Measurements from ENCODE around the gene SETBP1.

SETBP1 gene

DNA sequence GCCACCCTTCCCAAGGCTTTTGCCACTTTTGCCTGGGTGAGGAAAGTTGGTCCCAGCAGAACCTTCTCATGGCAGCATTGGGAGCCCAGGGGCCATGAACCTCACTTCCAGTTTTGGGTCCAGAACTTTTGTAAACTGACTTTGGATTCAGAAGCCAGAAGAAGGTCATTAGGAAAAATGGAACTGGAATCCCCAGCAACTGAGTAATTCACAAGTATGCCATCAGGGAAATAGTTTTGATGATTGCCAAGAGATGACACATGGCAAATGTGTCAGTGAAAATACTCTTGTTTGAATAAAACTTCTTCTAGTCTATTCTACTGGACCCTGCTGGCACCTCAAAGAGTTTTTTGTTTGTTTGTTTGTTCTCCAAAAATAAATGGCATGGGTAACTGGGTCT, 203.7 kb downstream of the SETBP1 start:
- no peak for DNase-seq

GRCh38 chr18:44885507-44885906, 204.8 kb downstream of the SETBP1 start:
- no peak for DNase-seq

DNA sequence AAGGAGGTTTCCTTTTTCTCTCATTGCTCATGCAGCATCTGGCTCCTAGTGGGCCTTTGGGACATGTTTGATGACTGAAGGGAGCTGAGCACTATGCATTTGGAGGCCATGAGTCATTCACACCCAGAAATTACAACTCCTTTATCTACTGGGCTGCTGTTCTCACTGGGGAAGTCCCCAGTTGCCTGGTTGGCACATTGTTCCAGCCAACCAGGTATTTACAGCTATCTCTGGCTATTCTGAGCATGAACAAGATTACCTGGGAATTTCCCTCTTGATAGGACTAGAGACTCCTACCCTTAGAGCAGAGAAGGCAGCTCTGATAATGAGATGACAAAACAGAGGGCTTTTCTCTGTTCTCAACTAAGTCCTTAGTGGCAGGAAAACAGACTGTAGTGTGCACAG, 206.5 kb downstream of the SETBP1 start:
- DNase-seq, result peak; percentile 81

- DNase-seq, result no peak
Observed at GRCh38 chr18:44889111-44889510, 208.4 kb downstream of the SETBP1 start.

DNA sequence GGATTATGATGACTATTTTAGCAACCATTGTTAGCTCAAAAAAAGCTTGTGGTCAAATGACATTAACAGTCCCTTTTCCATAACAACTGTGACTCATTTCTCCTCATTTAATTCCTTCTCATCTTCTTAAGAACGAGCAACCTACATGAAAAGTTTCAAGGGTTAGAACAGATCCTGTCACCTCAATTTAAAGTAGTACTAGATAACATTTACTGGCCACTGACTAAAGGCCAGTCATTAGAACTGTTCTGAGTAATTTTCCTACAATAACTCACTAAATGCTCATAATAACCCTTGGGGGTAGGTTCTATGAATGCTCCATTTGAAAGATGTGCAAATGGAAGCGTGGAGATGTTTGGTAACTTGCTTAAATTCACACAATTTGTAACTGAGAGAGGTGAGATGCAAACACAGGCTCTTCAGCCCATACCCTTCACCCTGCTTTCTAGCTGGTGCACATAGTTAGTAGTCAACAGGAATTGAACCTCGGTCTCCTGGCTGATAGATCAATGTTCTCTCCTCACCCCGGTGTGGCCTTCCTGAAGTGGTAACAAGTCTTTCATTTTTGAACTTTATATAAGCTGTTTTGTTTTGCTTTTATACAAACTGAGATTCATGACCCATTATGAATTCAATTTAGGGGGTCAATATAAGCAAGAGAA, 212.5 kb downstream of the SETBP1 start:
- DNase-seq, result no peak

DNA sequence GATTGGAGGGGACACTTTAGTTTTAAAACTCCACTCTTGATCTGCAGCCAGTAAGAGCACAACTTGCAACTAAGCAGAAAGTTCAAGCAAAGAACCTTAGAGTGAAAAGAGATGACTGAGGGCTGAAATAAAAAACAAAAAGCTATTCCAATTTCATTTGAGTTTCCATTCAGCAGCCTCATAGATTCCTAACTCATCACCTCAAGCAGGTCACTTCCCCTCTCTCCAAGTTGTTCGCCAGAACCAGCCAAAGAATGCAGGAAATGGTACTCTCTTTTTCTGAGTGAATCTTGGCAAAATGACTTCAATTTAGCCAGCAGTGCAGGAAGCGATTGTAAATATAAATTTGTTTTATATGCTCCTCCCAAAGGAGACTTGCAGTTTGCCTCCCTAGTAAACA, 213.3 kb downstream of the SETBP1 start:
- no peak for DNase-seq

DNA sequence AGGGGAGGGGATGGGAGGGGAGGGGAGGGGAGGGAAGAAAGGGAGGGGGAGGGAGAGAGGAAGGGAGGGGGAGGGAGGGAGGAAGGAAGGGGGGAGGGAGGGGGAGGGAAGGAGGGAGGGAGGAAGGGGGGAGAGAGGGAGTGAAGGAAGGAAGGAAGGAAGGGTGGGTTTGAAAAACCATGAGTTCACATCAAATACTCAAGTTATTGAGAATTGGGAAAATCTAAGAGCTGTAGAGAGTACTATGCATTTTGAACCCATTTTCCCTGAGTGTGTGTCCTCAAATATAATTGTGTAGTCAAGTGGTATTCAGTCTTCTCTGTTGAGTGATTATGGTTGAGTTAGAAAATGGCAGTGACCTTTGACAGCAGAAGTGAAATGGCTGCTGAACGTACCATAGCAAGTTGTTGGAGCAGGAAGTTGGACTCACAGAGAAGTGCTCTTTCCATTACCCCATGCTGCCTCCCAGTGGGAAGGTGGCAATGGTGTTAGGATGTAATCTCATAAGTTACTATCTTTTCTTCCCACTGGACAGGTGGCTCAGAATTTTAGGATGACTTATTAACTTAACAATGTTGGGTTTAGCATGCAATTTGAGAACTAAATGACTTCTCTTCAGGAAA, 214.6 kb downstream of the SETBP1 start:
- peak; percentile 46 for DNase-seq

DNA sequence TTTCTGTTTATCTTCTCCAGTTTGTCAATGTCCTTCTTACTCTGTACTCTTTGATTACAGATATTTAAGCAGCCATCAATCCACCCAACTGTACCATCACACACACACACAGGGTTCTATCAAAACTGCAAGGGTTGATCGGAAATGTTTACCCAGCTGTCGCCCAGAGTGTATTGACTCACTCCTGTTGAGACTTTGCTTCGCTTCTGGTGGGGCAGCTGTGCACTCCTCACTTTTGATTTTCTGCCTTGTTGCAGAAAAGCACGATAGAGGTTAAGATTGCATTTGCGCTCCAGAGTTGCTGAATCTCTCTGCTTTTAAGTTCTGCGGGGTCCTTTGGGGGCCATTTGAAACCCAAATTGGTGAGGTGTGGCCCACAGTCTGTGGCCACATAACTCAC, 216.2 kb downstream of the SETBP1 start:
- no peak for DNase-seq

DNA sequence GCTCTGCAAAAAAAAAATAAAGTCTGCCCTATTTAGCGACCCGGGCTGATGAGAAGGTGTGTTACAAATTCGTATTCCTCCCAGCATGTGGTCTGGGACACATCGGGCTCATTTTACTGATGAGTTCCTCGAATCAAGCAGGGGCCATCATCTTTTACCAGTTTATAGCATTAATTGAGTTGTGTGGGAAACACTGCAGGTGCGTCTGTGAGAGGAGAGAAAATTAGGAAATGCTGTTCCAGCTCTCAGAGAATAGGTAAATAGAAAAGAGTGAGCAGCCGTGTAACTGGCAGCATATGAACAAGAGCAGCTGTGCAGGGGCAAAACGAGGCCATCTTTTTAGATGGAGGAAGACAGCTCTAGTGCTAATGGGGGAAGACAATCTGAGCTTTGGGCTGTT, 216.7 kb downstream of the SETBP1 start:
- DNase-seq, result no peak

GRCh38 chr18:44897816-44898215, 217.1 kb downstream of the SETBP1 start:
- no peak for DNase-seq

- no peak for DNase-seq
Observed at GRCh38 chr18:44898498-44898897, 217.8 kb downstream of the SETBP1 start.

DNA sequence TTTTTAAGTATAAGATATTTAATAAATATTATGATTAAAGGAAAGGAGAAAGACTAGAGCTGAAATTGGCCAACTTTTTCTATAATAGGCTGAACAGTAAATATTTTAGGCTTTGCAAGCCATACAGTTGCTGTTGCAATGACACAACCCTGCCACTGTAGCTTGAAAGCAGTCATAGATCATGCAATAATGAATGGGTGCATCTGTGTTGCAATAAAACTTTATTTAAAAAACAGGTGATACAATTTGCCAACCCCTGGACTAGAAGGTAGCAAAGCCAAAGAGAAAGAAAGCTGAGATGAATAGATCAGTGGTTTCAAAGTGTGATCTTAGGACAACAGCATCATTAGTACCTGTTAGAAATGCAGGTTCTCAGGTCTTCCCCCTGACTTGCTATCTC, 219.1 kb downstream of the SETBP1 start:
- no peak for DNase-seq

DNA sequence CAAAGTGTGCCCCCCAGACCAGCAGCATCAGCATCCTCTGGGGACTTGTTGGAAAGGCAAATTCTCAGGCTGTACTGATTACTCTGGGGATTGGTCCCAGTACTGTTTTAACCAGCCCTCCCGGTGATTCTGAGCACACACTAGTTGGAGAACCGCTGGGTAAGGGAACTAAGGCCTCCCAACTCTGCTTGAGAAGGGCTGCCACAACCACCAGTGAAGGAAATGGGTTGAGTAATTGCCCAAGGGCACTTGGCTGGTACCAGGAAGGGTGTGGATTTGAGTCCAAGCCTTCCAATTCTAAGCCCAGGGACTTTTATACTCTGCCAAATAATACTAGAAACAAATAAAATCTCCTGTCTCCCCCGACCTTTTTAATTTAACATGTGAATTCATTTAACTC, 219.9 kb downstream of the SETBP1 start:
- no peak for DNase-seq

DNA sequence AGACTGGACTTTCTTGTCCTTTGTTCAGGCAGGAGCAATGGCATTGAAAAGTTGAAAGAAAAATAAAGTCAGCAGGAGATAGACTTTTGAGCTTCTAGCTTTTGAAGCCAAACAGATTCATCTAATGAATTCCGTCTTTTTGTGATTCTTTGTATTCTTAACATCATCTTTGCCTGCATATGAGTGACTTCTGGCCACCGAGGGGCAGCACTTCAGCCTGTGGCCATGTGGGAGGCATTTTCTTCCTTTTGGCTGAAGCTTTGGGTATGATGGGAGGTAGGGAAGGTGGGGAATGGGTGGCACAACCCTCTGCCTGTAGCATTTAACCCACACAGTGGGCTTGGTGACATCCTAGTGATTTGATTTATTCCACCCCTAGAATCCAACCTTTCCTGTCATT, 220.6 kb downstream of the SETBP1 start:
- DNase-seq, result no peak

- no peak for DNase-seq
Observed at GRCh38 chr18:44903327-44903726, 222.6 kb downstream of the SETBP1 start.

DNA sequence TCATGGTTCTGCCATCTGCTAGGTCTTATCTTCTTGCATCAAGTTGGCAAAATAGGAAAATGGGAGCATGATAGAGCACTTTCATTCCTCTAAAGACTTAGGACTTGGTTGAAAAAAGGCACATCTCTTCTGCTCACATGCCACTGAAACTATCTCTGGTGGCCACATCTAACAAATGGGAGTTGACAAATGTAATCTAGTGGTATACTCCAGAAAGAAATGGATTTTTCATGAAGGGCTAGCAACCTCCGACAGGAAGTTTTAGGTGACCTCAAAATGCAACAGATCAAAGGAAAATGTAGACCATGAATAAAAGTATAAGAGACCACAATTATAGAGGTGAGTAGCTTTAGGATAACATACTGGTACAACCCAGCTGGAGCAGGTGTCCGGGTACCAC, 224.1 kb downstream of the SETBP1 start:
- DNase-seq, result no peak

DNA sequence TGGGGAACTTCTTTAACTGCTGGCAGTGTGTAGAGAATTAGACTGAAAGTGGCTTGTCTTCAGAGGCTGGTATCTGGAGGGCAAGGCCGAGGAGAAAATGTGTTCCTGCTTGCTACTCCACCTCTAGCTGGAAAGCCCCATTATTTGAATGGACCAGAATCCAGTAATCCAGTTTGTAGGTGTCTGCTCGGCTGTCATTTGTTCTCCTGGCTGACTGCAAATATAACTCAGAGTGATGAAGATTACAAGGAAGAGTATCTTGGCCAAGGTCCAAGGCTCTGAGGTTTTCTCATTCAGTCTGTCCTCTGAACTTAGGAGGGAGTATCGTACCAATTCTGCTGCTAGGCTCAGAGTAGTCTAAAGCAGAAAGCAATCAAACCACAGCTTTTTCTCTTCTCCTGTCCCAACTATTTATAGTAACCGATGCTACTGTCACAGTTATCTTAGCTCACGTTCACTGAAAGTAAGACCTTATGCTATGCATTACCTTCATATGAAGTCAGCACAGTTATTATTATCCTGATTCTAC, 228.6 kb downstream of the SETBP1 start:
- no peak for DNase-seq

DNA sequence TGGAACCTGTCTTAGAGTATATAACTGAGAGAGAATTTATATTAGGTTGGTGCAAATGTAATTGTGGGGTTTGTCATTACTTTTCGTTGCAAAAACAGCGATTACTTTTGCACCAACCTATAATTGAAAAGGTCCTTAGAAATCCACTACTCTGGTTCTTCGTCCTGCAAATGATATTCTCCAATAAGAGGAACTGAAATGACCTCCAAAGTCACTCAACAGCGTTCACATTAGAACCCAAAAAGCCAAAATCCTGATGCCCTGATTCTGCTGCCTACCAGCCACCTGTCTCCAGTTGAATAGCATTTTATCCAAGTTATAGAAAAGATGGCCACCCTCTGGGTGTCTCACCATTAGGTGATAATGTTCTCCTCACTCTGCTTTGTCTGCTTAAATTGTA, 230.6 kb downstream of the SETBP1 start:
- DNase-seq, result no peak

DNA sequence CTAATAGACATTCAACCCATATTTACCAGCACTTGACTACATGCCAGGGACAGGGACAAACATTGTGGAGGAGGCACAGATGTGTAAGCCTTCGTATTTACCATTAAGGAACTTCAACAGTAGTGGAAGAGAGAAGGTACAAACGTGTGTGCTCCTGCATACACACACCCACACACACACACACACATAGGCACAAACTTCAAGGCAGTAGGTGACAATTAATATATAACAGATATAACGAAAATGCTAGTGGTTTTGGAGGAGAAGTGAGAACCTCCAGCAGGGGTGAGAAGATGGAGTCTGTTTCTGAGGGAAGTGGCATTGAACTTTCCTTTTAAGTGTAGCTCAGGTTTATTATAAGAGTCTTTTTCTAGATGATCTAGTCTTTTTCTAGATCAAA, 231.1 kb downstream of the SETBP1 start:
- no peak for DNase-seq

DNA sequence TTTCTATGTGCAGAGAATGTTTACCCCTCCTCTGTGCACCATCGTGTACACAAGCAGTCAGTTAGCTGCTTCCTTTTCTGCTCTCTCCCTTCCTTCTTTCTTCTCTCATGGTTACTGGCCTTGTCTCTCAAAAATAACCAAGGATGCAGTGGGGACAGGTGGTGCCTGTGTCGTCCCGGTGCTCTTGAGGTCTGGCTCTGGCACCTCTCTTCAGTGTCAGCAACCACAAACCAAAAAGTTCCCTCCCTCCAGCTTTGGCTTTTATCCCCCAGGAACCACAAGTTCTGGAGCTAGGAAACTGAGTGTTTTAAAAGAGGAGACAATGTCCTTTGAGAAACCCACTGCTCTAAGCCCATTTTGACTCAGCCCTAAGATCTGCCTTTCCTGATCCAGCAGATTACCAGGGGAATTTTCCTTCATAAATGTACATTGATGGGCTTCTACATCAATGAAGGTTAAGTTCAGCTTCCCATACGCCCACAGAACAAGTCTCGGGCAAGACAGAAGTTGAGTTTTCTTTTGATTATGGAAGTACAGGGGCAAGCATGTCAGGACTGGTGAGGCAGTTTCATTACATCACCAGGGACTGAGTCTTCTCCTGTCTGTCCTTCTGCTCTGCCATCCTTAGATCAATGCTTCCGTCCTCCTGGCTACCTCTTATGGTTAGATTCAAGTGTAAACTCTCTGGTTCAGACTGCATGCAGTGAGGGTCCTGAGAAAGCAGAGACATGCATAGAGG, 232.2 kb downstream of the SETBP1 start:
- DNase-seq, result no peak

DNA sequence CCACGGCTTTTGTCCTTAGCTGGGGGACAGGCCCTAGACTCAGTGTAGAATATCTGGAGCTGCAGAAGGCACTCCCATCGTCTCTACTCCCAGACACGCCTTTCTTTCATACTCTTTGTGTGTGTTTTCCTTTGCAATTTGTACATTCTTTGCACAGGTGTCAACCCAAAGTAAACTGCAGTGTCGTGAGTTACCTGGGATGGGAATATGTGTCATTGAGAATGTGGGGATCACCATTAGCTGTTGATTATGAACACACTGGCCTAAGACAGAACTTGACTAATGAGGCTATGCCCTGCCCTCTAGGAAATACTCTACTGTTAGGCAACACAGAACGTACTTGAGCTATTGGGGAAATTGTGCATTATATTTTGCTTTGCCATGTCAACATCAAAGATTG, 233.3 kb downstream of the SETBP1 start:
- no peak for DNase-seq

DNA sequence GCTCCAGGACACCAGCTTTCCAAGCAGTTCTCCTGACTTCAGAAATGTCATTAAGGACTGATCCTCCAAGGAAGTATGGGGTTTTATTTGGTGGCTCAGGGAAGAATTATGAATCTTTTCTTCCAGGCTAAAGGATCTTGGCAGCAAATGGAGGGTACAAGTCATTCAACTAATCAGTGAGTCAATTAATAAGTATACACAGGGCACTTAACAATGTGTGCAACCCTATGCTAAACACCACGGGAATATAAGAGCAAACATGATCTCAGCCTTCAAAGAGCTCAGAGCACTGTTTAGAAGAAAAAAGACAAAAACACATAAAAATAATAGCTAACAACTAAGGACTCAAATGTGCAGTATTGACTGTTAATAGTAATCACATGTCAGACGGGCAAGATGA, 234.5 kb downstream of the SETBP1 start:
- no peak for DNase-seq

GRCh38 chr18:44915661-44916060, 235.0 kb downstream of the SETBP1 start:
- no peak for DNase-seq
